ENCODE data around the gene ABCB6. TPM values are rescaled to one million over a fixed set of nuclear protein-coding genes. Genes with fewer than 3 reads are reported as not detected.

Gene ABCB6
- total and polyA plus RNA-seq, 2 donors, result 25.7 to 54.8 TPM

GRCh38 chr2:219178377-219179175 lies 40.2 kb downstream of the ABCB6 start:
- Histone ChIP-seq H3K36me3 (ENCODE audit: insufficient read depth) (peaks cover 8% of the 10 kb centered on the region), H3K4me3 (ENCODE audit: low read depth, low read length) (peak overlapping the region; percentile 82), H3K4me1 (ENCODE audit: insufficient read depth) (no peaks in the 10 kb centered on the region), H3K27ac (ENCODE audit: low read depth) (peak overlapping the region; percentile 95)
- no peak for DNase-seq (ENCODE audit: extremely low spot score)
- WGBS, result 3% methylated on average over 45 of the region's 45 CpGs

GRCh38 chr2:219177552-219178376 lies 41.0 kb downstream of the ABCB6 start, which contains the start of gene RETREG2:
TSS of gene RETREG2 (plus strand) at chr2:219178275. CDS start at chr2:219178353, 78 bp downstream.
- H3K4me3 ChIP-seq (ENCODE audit: low read depth, low read length), result peak within 1 kb of the TSS; percentile 82
- no peaks in the 10 kb centered on the region for H3K4me1 ChIP-seq (ENCODE audit: insufficient read depth)
- WGBS, result under 1% methylated on average over 67 of the region's 67 CpGs
- peaks cover 8% of the 10 kb centered on the region for H3K36me3 ChIP-seq (ENCODE audit: insufficient read depth)
- peak; percentile 87 for DNase-seq (ENCODE audit: extremely low spot score)
- peak within 1 kb of the TSS; percentile 100 for H3K27ac ChIP-seq (ENCODE audit: low read depth)

GRCh38 chr2:219176818-219177551 lies 41.8 kb downstream of the ABCB6 start, which contains the start of gene CNPPD1:
TSS of gene CNPPD1 (minus strand) at chr2:219176925. CDS start at chr2:219176828, 97 bp downstream.
- under 1% methylated on average over 69 of the region's 69 CpGs for WGBS
- Histone ChIP-seq H3K27ac (ENCODE audit: low read depth) (peak within 1 kb of the TSS; percentile 100), H3K4me1 (ENCODE audit: insufficient read depth) (no peaks in the 10 kb centered on the region), H3K4me3 (ENCODE audit: low read depth, low read length) (peak within 1 kb of the TSS; percentile 82), H3K36me3 (ENCODE audit: insufficient read depth) (peaks cover 8% of the 10 kb centered on the region)
- DNase-seq (ENCODE audit: extremely low spot score), result no peak

- no peaks in the 10 kb centered on the region for H3K4me1 ChIP-seq (ENCODE audit: insufficient read depth)
These were observed 42.6 kb downstream of the ABCB6 start for GRCh38 chr2:219175928-219176817.

GRCh38 chr2:219175486-219175885 lies 43.3 kb downstream of the ABCB6 start:
- no peak for DNase-seq (ENCODE audit: extremely low spot score)
- Histone ChIP-seq H3K27ac (ENCODE audit: low read depth) (no peak overlapping the region), H3K4me1 (ENCODE audit: insufficient read depth) (no peaks in the 10 kb centered on the region), H3K36me3 (ENCODE audit: insufficient read depth) (peaks cover 5% of the 10 kb centered on the region), H3K4me3 (ENCODE audit: low read depth, low read length) (peak overlapping the region; percentile 82)
- 86% methylated on average over 7 of the region's 7 CpGs for WGBS

More at GRCh38 chr2:219175928-219176817, 42.6 kb downstream of the ABCB6 start:
- 2% methylated on average over 44 of the region's 45 CpGs for WGBS
- DNase-seq (ENCODE audit: extremely low spot score), result no peak
- Histone ChIP-seq H3K27ac (ENCODE audit: low read depth) (peak overlapping the region; percentile 100), H3K4me3 (ENCODE audit: low read depth, low read length) (peak overlapping the region; percentile 82), H3K36me3 (ENCODE audit: insufficient read depth) (peaks cover 5% of the 10 kb centered on the region)

GRCh38 chr2:219174801-219175200 lies 44.0 kb downstream of the ABCB6 start:
- Histone ChIP-seq H3K4me1 (ENCODE audit: insufficient read depth) (no peaks in the 10 kb centered on the region), H3K4me3 (ENCODE audit: low read depth, low read length) (no peak overlapping the region), H3K36me3 (ENCODE audit: insufficient read depth) (peaks cover 5% of the 10 kb centered on the region), H3K27ac (ENCODE audit: low read depth) (no peak overlapping the region)
- DNase-seq (ENCODE audit: extremely low spot score), result no peak
- WGBS, result 88% methylated on average over 7 of the region's 7 CpGs

GRCh38 chr2:219174146-219174545 lies 44.6 kb downstream of the ABCB6 start:
- WGBS, result 92% methylated on average over 3 of the region's 3 CpGs
- Histone ChIP-seq H3K36me3 (ENCODE audit: insufficient read depth) (peaks cover 5% of the 10 kb centered on the region), H3K4me1 (ENCODE audit: insufficient read depth) (no peaks in the 10 kb centered on the region), H3K4me3 (ENCODE audit: low read depth, low read length) (no peak overlapping the region), H3K27ac (ENCODE audit: low read depth) (no peak overlapping the region)
- no peak for DNase-seq (ENCODE audit: extremely low spot score)

- peaks cover 5% of the 10 kb centered on the region for H3K36me3 ChIP-seq (ENCODE audit: insufficient read depth)
- no peak overlapping the region for H3K4me3 ChIP-seq (ENCODE audit: low read depth, low read length)
- H3K27ac ChIP-seq (ENCODE audit: low read depth), result no peak overlapping the region
- whole genome bisulfite sequencing, result 94% methylated on average over 6 of the region's 6 CpGs
- H3K4me1 ChIP-seq (ENCODE audit: insufficient read depth), result no peaks in the 10 kb centered on the region
- DNase-seq (ENCODE audit: extremely low spot score), result no peak
These were observed 45.6 kb downstream of the ABCB6 start for GRCh38 chr2:219173176-219173575.

- WGBS, result 87% methylated on average over 16 of the region's 16 CpGs
- H3K4me3 ChIP-seq (ENCODE audit: low read depth, low read length), result no peak overlapping the region
- H3K27ac ChIP-seq (ENCODE audit: low read depth), result no peak overlapping the region
- H3K36me3 ChIP-seq (ENCODE audit: insufficient read depth), result peaks cover 5% of the 10 kb centered on the region
- no peaks in the 10 kb centered on the region for H3K4me1 ChIP-seq (ENCODE audit: insufficient read depth)
- DNase-seq (ENCODE audit: extremely low spot score), result no peak
These were observed 46.3 kb downstream of the ABCB6 start for GRCh38 chr2:219172231-219173154.

GRCh38 chr2:219171231-219171651 lies 47.5 kb downstream of the ABCB6 start:
- DNase-seq (ENCODE audit: extremely low spot score), result no peak

GRCh38 chr2:219169930-219170654 lies 48.7 kb downstream of the ABCB6 start, which contains the start of gene SLC23A3:
TSS of gene SLC23A3 (minus strand) at chr2:219170029. CDS start at chr2:219169984, 45 bp downstream.
- WGBS, result 88% methylated on average over 10 of the region's 10 CpGs

More at GRCh38 chr2:219171231-219171651, 47.5 kb downstream of the ABCB6 start:
- Histone ChIP-seq H3K36me3 (ENCODE audit: insufficient read depth) (peaks cover 5% of the 10 kb centered on the region), H3K4me1 (ENCODE audit: insufficient read depth) (no peaks in the 10 kb centered on the region), H3K4me3 (ENCODE audit: low read depth, low read length) (no peak overlapping the region), H3K27ac (ENCODE audit: low read depth) (peak overlapping the region; percentile 42)
- 25% methylated on average over 6 of the region's 6 CpGs for WGBS

More at GRCh38 chr2:219169930-219170654, 48.7 kb downstream of the ABCB6 start, which contains the start of gene SLC23A3:
- DNase-seq (ENCODE audit: extremely low spot score), result no peak
- no peaks in the 10 kb centered on the region for H3K4me1 ChIP-seq (ENCODE audit: insufficient read depth)
- no peak within 1 kb of the TSS for H3K27ac ChIP-seq (ENCODE audit: low read depth)
- no peak within 1 kb of the TSS for H3K4me3 ChIP-seq (ENCODE audit: low read depth, low read length)
- H3K36me3 ChIP-seq (ENCODE audit: insufficient read depth), result peaks cover 5% of the 10 kb centered on the region
